GM18520 (cell line): Measurements from ENCODE around the gene MARCHF9.

Experiments
- ATAC-seq: cut with Tn5 transposase; IDR thresholded peaks from one replicate; pipeline ENCODE4 v1.9.1; 2021; ENCODE audit not compliant: unreplicated experiment

The MARCHF9 gene

GRCh38 chr12:57737467-57738460 lies 17.1 kb upstream of the MARCHF9 start:
- ATAC-seq, result no peak

GRCh38 chr12:57738661-57739237 lies 16.2 kb upstream of the MARCHF9 start, which contains the start of gene AGAP2:
TSS of gene AGAP2 (minus strand) at chr12:57738742. CDS start at chr12:57738246, 496 bp downstream.
- no peak for ATAC-seq

GRCh38 chr12:57739387-57739786 lies 15.5 kb upstream of the MARCHF9 start:
- no peak for ATAC-seq

GRCh38 chr12:57739914-57740538 lies 14.9 kb upstream of the MARCHF9 start:
- ATAC-seq, result no peak

GRCh38 chr12:57740656-57741412 lies 14.1 kb upstream of the MARCHF9 start:
- ATAC-seq, result peak; percentile 40

- no peak for ATAC-seq
Observed at GRCh38 chr12:57741413-57741789, 13.5 kb upstream of the MARCHF9 start.

- ATAC-seq, result peak; percentile 37
Observed at GRCh38 chr12:57741844-57742738, 12.8 kb upstream of the MARCHF9 start.

- ATAC-seq, result no peak
Observed at GRCh38 chr12:57743769-57744168, 11.1 kb upstream of the MARCHF9 start.

GRCh38 chr12:57744194-57744776 lies 10.6 kb upstream of the MARCHF9 start:
- ATAC-seq, result peak; percentile 19

GRCh38 chr12:57744777-57745484 lies 10.0 kb upstream of the MARCHF9 start, which contains the start of gene TSPAN31:
TSS of gene TSPAN31 (plus strand) at chr12:57745039. CDS start at chr12:57745155, 116 bp downstream.
- ATAC-seq, result peak; percentile 70

- no peak for ATAC-seq
Observed at GRCh38 chr12:57745485-57745881, 9.4 kb upstream of the MARCHF9 start.

- ATAC-seq, result no peak
Observed at GRCh38 chr12:57746025-57746424, 8.9 kb upstream of the MARCHF9 start.

- no peak for ATAC-seq
Observed at GRCh38 chr12:57749061-57749460, 5.8 kb upstream of the MARCHF9 start.

- ATAC-seq, result no peak
Observed at GRCh38 chr12:57750561-57751431, 4.1 kb upstream of the MARCHF9 start.

- no peak for ATAC-seq
Observed at GRCh38 chr12:57751432-57751787, 3.5 kb upstream of the MARCHF9 start.

- peak; percentile 65 for ATAC-seq
Observed at GRCh38 chr12:57751788-57752667, 2.9 kb upstream of the MARCHF9 start, which contains the start of gene CDK4. TSS of gene CDK4 (minus strand) at chr12:57752310. CDS start at chr12:57751717, 593 bp downstream.

GRCh38 chr12:57752668-57753000 lies 2.3 kb upstream of the MARCHF9 start:
- ATAC-seq, result no peak
